ENCODE measurements around the gene PATZ1. TPM values are rescaled to one million over a fixed set of nuclear protein-coding genes. Genes with fewer than 3 reads are reported as not detected.
A peak's percentile ranks its signal among the peaks of the same experiment; 100 is the strongest.
"Not testable (repeated sequence)": the region's sequence is repeated elsewhere in the genome, so short reads cannot be mapped to it uniquely, and the experiment has no call there.

Gene PATZ1
- total RNA-seq, 1 donor from 2014 or later = 27.6 TPM

GRCh38 chr22:31350410-31350863 lies 4.3 kb upstream of the PATZ1 start:
- H3K27me3 Mint-ChIP-seq (ENCODE audit: unreplicated experiment) = no peaks in the 10 kb centered on the region
- no peak for DNase-seq (ENCODE audit: extremely low spot score, unreplicated experiment)
- no peaks in the 10 kb centered on the region for H3K36me3 Mint-ChIP-seq (ENCODE audit: unreplicated experiment)
- TF ChIP-seq CTCF (IDR thresholded peaks at IDR 0.05) = no peak
- no peak overlapping the region for H3K4me3 Mint-ChIP-seq (ENCODE audit: unreplicated experiment)
- no peak overlapping the region for H3K27ac Mint-ChIP-seq (ENCODE audit: unreplicated experiment)
- H3K9me3 Mint-ChIP-seq (ENCODE audit: unreplicated experiment) = no peaks in the 10 kb centered on the region
- peaks cover 14% of the 10 kb centered on the region for H3K4me1 Mint-ChIP-seq (ENCODE audit: unreplicated experiment)

GRCh38 chr22:31349960-31350359 lies 3.8 kb upstream of the PATZ1 start:
- Mint-ChIP-seq H3K4me3 (ENCODE audit: unreplicated experiment) (no peak overlapping the region), H3K9me3 (ENCODE audit: unreplicated experiment) (no peaks in the 10 kb centered on the region), H3K4me1 (ENCODE audit: unreplicated experiment) (peaks cover 18% of the 10 kb centered on the region), H3K27ac (ENCODE audit: unreplicated experiment) (no peak overlapping the region), H3K36me3 (ENCODE audit: unreplicated experiment) (no peaks in the 10 kb centered on the region), H3K27me3 (ENCODE audit: unreplicated experiment) (no peaks in the 10 kb centered on the region)
- TF ChIP-seq CTCF (IDR thresholded peaks at IDR 0.05) = no peak
- DNase-seq (ENCODE audit: extremely low spot score, unreplicated experiment) = no peak

- Mint-ChIP-seq H3K9me3 (ENCODE audit: unreplicated experiment) (no peaks in the 10 kb centered on the region), H3K4me1 (ENCODE audit: unreplicated experiment) (peaks cover 30% of the 10 kb centered on the region), H3K27ac (ENCODE audit: unreplicated experiment) (no peak overlapping the region), H3K27me3 (ENCODE audit: unreplicated experiment) (no peaks in the 10 kb centered on the region), H3K4me3 (ENCODE audit: unreplicated experiment) (no peak overlapping the region), H3K36me3 (ENCODE audit: unreplicated experiment) (no peaks in the 10 kb centered on the region)
- no peak for TF ChIP-seq CTCF (IDR thresholded peaks at IDR 0.05)
- no peak for DNase-seq (ENCODE audit: extremely low spot score, unreplicated experiment)
Measured at GRCh38 chr22:31348766-31349165, 2.6 kb upstream of the PATZ1 start.

- H3K4me3 Mint-ChIP-seq (ENCODE audit: unreplicated experiment) = peak overlapping the region; percentile 82
- peaks cover 38% of the 10 kb centered on the region for H3K4me1 Mint-ChIP-seq (ENCODE audit: unreplicated experiment)
- not testable (repeated sequence) for H3K27me3 Mint-ChIP-seq (ENCODE audit: unreplicated experiment); DNase-seq (ENCODE audit: extremely low spot score, unreplicated experiment); H3K9me3 Mint-ChIP-seq (ENCODE audit: unreplicated experiment); H3K36me3 Mint-ChIP-seq (ENCODE audit: unreplicated experiment)
- H3K27ac Mint-ChIP-seq (ENCODE audit: unreplicated experiment) = peak overlapping the region; percentile 89
Measured at GRCh38 chr22:31348009-31348337, 1.8 kb upstream of the PATZ1 start.

GRCh38 chr22:31347251-31348008 lies 1.3 kb upstream of the PATZ1 start:
- no peak for TF ChIP-seq CTCF (IDR thresholded peaks at IDR 0.05)
- H3K9me3 Mint-ChIP-seq (ENCODE audit: unreplicated experiment) = no peaks in the 10 kb centered on the region

More at GRCh38 chr22:31347251-31348008, 1.3 kb upstream of the PATZ1 start:
- peaks cover 44% of the 10 kb centered on the region for H3K4me1 Mint-ChIP-seq (ENCODE audit: unreplicated experiment)
- H3K4me3 Mint-ChIP-seq (ENCODE audit: unreplicated experiment) = peak overlapping the region; percentile 82
- H3K27ac Mint-ChIP-seq (ENCODE audit: unreplicated experiment) = peak overlapping the region; percentile 89
- no peaks in the 10 kb centered on the region for H3K36me3 Mint-ChIP-seq (ENCODE audit: unreplicated experiment)
- peak; percentile 87 for DNase-seq (ENCODE audit: extremely low spot score, unreplicated experiment)
- H3K27me3 Mint-ChIP-seq (ENCODE audit: unreplicated experiment) = no peaks in the 10 kb centered on the region

Measured in osteocyte (in vitro differentiated cells).